ENCODE measurements around the gene NUP153. TPM values are rescaled to one million over a fixed set of nuclear protein-coding genes. Genes with fewer than 3 reads are reported as not detected.

NUP153 gene
- total and polyA plus RNA-seq, 12 donors, result 5.3 to 30.5 (median 25.4) TPM

DNA sequence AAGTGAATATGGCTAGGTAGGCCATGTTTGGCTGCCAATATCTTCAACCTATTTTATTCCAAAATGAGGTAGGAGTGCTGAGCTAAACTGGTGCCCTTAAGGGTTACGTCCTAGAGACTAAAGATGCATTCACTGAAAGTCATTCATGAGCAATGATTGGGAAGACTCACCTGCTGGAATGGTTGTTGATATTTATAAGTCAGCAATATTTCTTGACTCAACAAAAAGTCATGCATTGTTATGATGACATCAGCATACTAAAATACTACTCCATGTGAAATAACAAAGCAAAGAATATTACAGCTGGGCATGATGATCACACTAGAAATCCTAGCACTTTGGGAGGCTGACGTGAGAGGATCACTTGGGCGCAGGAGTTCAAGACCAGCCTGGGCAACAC lies 17.6 kb upstream of the NUP153 start:
- TF ChIP-seq, protein P1, sequence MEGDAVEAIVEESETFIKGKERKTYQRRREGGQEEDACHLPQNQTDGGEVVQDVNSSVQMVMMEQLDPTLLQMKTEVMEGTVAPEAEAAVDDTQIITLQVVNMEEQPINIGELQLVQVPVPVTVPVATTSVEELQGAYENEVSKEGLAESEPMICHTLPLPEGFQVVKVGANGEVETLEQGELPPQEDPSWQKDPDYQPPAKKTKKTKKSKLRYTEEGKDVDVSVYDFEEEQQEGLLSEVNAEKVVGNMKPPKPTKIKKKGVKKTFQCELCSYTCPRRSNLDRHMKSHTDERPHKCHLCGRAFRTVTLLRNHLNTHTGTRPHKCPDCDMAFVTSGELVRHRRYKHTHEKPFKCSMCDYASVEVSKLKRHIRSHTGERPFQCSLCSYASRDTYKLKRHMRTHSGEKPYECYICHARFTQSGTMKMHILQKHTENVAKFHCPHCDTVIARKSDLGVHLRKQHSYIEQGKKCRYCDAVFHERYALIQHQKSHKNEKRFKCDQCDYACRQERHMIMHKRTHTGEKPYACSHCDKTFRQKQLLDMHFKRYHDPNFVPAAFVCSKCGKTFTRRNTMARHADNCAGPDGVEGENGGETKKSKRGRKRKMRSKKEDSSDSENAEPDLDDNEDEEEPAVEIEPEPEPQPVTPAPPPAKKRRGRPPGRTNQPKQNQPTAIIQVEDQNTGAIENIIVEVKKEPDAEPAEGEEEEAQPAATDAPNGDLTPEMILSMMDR (IDR thresholded peaks at IDR 0.05), result no peak
- no peak for DNase-seq
- Histone ChIP-seq H3K27ac (peak overlapping the region in 1 of 10 donors; percentile 5), H3K4me1 (peaks cover 0 to 13% (median 9%) of the 10 kb centered on the region in 9 donors), H3K4me3 (no peak overlapping the region), H3K9me3 (no peaks in the 10 kb centered on the region), H3K27me3 (no peaks in the 10 kb centered on the region), H3K36me3 (no peaks in the 10 kb centered on the region)
- 93 to 94% methylated on average over 3 of the region's 3 CpGs for WGBS, 2 donors
- ATAC-seq, result no peak
- intact Hi-C loops (cut with DNase I), result no loop called here

DNA sequence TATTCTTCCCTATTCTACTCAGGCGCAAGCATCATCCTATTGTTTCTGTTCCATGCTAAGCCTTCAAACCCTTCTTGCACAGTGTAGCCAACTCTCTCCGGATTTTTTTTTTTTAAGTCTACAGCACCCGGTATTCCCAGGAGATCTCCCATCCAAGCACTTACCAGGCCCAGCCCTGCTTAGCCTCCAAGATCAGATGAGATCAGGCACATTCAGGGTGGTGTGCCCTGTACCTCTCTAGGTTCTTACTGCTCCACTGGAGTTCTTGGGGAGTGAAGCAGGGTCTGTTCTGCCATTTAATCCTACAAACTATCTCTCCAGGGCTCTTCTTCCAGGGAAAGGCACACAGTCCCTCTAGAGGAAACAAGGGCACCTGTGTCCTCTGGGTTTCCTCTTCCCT lies 14.9 kb upstream of the NUP153 start:
- DNase-seq, result no peak

DNA sequence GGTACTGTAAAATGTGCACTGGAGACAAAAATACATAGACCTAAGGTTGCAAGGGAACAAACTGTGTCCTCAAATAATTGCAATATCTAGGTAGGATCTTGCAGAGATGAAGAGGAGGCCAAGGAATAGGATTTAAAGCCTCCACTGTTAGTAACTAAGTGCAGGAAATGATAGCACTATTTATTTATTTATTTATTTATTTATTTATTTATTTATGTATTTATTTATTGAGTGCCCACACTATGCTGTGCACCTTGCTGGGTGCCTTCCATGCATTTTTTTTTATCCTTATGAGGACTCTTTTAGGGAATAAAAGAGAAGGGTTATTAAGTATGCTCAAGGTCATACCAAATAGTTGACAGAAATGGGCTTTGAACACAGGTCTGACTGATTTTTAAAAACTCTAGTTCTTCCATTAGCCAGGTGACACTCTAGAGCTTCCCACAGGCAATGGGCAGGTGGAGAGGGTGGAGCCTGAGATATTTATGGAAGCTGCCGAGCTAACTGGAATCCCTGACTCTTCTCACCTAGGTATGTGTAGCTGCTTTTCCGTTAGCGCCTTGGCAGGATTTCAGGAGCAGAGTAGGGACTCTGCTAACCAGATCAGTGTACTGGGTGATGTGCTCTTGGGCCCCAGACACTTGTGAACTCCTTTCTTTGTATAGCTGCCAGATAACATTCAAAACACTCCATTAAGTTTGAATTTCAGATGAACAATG lies 12.8 kb upstream of the NUP153 start:
- 38 to 42% methylated on average over 3 of the region's 3 CpGs for WGBS, 2 donors
- Histone ChIP-seq H3K4me3 (no peak overlapping the region), H3K27ac (no peak overlapping the region), H3K36me3 (no peaks in the 10 kb centered on the region), H3K27me3 (no peaks in the 10 kb centered on the region), H3K9me3 (no peaks in the 10 kb centered on the region), H3K4me1 (peaks cover 0 to 13% (median 0%) of the 10 kb centered on the region in 9 donors)
- intact Hi-C loops (cut with DNase I), result no loop called here
- ATAC-seq, result no peak
- no peak for DNase-seq
- TF ChIP-seq, protein P1 (IDR thresholded peaks at IDR 0.05), result no peak

More for the DNA sequence above, 14.9 kb upstream of the NUP153 start:
- Histone ChIP-seq H3K36me3 (no peaks in the 10 kb centered on the region), H3K4me3 (no peak overlapping the region), H3K9me3 (no peaks in the 10 kb centered on the region), H3K4me1 (peaks cover 0 to 13% (median 9%) of the 10 kb centered on the region in 9 donors), H3K27ac (no peak overlapping the region), H3K27me3 (no peaks in the 10 kb centered on the region)
- TF ChIP-seq, protein P1 (IDR thresholded peaks at IDR 0.05), result no peak
- ATAC-seq, result no peak
- WGBS, 2 donors, result 65 to 69% methylated on average over 3 of the region's 3 CpGs
- intact Hi-C loops (cut with DNase I), result no loop called here

DNA sequence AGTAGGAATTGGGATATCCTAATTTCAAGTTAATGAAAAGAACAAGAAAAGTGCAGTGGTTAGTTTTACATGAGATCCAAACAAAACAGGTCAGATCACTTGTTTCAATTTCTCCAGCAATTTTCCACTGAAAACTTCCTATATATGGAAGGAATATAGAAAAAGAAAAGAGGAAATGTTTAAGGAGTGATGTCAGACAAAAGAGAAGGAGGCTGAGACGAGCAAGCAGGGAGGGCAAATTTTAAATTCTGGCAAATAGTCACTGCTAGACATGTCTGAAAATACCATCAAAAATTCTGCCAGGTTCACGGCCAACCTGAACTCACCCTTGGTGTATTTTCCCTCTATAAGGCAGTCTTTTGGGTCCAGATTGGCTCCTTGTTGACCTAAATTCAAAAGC lies 9.5 kb upstream of the NUP153 start:
- ATAC-seq (no peak), DNase-seq (no peak)
- TF ChIP-seq, protein P1 (IDR thresholded peaks at IDR 0.05), result no peak
- 53 to 57% methylated on average over 2 of the region's 2 CpGs for WGBS, 2 donors
- H3K36me3 ChIP-seq, result no peaks in the 10 kb centered on the region
- peaks cover 0 to 17% (median 0%) of the 10 kb centered on the region in 9 donors for H3K4me1 ChIP-seq
- no peak overlapping the region for H3K4me3 ChIP-seq
- intact Hi-C loops (cut with DNase I), result no loop called here
- H3K27me3 ChIP-seq, result no peaks in the 10 kb centered on the region
- H3K27ac ChIP-seq, result no peak overlapping the region
- no peaks in the 10 kb centered on the region for H3K9me3 ChIP-seq
